NCI-H146 treated with DMSO at 0.1 percent for 48 hours (cell line): ENCODE results near the gene CFI.

Experiments
- DNase-seq: peaks from one replicate; lab custom pipeline; 2025; ENCODE audit not compliant: unreplicated experiment; lab: John Stamatoyannopoulos, UW

The CFI gene

DNA sequence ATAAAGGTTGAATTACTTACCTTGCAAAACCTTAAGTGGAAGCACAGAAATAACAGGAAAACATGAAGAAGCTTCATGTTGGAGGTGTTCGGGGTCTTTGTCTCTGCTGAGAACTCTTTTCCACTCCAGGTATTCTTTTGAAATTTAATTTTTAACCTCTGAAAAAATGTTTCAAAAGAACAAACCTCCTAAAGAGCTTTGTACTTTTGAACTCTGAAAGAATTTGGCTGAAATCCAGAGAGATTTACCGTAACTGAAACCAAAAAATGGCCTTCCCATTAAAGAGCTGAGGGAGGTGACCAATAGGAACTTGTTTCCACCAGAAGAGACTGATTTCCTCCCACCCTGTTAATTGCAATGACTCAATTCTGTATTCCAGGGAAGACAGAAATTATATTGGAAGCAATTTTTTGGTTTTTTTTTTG is at the start of gene CFI:
Gene CFI, minus strand, starts transcription at position 105 of the 425 bp plus-strand sequence. Its CDS starts 28 bp downstream, at position 77.
- no peak for DNase-seq

DNA sequence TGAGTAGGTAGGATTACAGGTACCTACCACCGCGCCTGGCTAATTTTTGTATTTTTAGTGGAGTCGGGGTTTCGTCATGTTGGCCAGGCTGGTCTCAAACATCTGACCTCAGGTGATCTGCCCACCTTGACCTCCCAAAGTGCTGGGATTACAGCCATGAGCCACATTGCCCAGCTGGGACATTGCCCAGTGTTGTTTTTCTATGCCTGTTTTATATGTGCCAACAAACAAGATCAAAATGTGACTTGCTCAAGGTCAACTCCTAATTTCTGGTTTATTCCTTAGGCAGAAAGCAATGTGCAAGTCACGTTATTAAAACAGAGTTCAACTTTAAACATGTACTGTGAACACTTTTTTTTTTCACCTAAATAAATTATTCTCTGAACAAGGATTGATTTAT is 48.8 kb upstream of the CFI start:
- no peak for DNase-seq

DNA sequence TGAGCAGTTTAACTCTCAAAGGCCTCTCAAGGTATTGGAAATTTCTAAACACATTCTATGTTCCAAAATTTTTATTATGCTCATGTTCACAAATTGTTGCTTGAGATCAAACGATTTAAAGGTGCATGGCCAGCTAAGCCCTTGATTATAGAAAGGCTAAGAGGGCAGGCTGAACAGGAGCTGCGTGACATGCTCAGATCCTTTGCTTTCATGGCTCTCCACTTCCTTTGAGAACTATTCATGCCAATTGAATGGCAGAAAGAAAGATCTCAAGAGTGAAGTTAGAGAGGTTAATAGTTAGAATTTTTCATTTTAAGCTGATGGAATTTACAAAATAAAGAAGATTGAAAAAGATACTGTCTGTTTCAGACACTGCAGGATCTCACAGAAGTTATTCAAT is 46.7 kb upstream of the CFI start:
- DNase-seq: no peak

DNA sequence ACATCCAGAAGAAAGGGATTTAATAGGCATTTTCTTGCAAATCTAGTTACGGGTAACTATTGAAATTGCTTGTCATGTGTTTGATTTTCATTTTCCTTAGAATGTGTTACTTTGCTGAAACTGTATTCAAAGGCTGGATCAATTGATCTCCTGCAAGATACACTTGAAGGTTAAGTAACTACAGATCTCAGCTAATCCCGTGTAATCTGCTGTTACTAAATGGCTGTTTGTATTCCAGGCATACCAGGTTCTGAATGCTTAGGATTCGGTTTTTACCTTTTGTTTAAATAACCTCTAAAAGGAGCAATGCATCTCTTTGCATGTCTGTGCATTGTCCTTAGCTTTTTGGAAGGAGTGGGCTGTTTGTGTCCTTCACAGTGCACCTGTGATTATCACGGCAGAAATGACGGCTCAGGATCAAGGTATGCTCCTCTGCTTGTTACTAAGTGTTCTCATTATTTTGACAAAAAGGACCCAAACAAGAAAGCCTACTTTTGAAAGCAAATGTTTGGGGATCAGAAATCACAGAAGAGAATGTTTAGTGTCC is 46.2 kb upstream of the CFI start, which contains the start of gene LRIT3:
Gene LRIT3, plus strand, starts transcription at position 212 of the 547 bp plus-strand sequence. Its CDS starts 95 bp downstream, at position 307.
- DNase-seq: no peak

DNA sequence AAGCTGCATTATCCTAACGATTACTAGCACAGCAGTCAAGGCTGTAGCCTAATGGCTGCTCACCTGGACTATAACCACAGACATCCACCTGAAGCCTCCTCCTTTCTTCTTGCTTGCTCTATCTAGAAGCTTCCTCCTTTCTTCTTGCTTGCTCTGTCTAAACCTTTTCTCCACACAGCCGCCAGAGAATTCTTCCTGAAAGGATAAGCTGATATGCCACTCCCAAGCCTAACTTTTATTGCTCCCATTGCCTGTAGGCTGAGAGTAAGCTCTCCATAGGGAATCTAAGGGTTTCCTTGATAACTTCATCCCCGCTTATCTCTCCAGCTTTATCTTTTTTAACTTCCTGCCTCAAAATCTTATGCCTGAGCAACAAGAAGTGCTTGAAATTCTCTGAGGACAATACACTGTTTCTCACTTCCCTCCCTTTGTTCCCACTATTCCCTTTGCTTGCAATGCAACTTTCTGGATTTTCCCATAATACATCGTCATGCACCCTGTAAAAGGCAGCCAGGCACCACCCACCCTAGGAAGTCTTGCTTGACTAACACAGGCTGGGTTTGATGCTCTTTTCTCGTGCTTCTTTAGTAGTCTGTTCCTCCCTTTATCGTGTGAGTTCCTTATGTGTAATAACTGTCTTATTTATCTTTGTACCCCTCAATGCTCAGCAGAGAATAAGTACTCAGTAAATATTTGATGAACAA is 44.7 kb upstream of the CFI start:
- DNase-seq: no peak

DNA sequence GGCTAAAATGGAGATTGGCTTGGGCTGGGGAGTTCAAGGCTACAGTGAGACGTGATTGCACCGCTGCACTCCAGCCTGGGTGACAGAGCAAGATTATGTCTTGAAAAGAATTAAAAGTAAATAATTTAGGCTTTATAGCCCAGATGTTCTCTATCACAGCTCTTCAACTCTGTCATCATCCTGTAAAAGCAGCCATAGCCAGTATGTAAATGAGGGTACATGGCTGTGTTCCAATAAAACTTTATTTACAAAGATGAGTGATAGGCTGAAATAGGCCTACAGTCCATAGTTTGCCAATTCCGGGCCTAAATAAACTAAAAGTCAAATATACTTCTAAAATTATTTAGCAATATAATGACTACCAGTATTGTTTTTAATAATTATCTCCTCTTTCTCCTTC is 35.2 kb upstream of the CFI start:
- no peak for DNase-seq

DNA sequence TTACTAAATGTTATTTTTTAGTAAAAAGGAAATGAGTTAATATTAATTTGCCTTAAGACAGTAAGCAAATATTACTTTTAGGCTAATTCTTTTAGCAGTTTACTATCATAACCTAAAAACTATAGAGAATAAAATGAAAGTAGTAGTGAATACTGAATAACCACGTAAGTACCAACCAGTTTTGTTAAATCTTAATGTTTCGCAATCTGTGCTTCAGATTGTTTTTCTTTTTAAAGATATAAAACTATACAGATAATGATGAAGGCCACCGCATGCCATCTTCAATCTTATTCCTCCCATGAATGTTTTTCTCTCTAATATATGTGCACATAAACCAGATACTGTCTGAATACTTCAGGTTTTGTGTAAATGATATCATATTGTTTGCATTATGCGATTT is 32.0 kb upstream of the CFI start:
- DNase-seq: no peak

DNA sequence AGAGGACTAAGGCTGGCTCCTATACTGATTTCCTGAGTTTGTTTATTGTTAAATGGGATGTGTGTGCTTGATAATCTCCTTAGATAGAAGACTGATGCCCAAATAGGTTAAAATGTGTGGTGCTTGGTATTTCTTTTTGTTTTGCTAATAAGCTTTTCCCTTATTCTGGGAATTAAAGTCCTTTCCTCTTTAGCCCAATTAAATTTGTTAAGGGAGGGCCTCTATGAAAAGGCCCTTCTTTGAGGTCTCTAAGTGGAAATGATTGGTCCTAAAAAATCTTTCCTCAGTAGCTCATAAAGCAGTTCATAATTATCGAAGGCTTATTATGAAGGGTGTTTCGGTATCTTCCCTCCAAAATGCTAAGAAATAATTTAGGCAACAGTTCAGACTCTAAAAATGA is 25.9 kb upstream of the CFI start, which contains the start of gene RRH:
Gene RRH, plus strand, starts transcription at position 301 of the 400 bp plus-strand sequence. Its CDS starts 56 bp downstream, at position 357.
- no peak for DNase-seq

DNA sequence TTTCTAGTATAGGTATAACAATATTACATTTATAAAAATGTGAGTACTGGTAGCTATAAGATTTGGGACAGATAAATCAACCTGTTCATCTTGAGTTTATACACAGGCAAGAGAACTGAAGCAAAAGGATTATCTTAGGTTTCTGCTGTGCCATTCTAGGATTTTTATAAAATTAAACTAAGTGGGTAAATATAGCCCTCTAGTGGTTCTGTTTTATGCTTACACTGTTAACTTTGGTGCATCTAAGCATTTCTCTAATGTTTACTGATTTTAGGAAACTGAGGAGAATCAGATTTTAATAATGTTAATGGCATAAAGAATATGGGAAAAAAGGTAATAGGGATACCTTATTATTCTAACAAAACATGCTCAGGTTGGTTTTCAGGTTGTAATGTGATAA is 24.9 kb upstream of the CFI start:
- DNase-seq: no peak

DNA sequence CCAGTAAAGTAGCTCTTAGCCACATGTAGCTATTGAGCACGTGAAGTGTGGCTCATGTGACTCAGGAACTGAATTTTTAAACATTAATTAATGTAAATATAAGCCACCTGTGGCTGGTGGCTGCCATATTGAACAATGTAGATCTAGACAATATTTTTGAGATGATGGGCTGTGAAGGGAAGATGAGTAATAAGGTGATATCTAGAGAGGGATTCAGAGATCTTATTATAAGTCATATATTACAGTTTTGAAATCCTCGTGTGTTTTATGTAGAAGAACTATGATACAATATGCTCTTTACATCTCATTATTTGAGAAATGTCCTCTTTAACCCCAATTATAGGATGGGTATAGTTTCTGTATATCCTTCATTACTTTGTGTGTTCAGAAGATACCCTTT is 19.4 kb upstream of the CFI start:
- no peak for DNase-seq

DNA sequence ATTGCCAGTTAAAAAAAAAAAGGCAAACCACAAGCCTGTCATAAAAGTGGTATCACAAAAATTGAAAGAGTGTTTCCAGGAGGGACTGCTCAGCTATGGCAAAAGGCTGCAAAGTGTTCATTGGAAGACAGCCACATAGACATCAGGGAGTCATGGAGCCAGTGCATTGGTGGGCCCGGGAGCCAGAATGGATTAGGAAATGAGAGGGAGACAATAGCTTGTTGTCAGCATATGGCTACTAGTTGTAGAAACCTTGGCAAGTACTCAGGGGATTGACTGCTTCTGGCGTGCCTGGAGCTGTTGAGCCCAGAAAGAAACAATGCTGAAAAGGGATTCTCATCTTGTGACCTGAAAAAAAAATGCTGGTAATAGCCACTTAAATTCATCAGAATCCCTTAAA is 18.8 kb upstream of the CFI start:
- DNase-seq: no peak

DNA sequence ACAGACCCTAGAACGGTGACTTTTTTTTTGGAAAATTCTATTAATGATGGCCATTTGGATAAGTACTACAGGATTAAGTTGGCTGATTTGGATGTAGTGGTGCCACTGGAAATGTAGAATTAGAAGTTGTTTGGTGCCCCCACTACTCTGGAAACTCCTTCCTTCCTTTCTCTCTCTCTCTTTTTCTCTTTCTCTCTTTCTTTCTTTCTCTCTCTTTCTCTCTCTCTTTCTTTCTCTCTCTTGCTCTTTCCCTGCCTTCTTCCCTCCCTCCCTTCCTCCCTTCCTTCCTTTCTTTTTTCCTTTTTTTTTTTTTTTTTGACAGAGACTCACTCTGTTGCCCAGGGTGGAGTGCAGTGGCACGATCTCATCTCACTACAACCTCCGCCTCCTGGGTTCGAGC is 16.5 kb upstream of the CFI start:
- no peak for DNase-seq

DNA sequence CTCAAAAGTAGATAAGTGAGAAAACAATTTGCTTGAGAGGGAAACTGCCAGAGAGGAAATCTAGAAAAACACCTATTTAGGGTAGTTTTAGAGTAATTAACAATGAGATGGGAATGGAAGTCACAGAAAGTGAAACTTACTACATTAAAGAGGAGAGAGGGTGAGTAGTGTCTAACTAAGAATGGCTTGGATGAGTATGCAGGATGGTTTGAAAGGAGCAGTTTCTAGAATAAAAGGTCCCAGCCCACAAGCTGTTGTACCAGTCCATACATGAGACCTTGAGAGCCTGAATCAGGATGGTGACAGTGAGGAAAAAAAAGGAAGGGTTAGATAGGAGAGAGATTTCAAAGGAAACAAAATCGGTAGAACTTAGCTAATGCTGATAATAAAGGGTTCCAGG is 15.1 kb upstream of the CFI start:
- DNase-seq: no peak

DNA sequence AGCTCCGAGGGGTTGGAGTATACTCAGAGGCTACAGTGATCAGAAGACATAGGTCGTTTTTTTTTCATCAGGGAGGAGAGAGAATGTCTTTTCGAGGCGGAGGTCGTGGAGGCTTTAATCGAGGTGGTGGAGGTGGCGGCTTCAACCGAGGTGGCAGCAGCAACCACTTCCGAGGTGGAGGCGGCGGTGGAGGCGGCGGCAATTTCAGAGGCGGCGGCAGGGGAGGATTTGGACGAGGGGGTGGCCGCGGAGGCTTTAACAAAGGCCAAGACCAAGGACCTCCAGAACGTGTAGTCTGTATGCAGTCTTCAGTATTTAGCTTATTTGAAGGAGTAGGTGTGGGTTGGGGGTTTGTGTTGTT is 14.3 kb upstream of the CFI start:
- no peak for DNase-seq

DNA sequence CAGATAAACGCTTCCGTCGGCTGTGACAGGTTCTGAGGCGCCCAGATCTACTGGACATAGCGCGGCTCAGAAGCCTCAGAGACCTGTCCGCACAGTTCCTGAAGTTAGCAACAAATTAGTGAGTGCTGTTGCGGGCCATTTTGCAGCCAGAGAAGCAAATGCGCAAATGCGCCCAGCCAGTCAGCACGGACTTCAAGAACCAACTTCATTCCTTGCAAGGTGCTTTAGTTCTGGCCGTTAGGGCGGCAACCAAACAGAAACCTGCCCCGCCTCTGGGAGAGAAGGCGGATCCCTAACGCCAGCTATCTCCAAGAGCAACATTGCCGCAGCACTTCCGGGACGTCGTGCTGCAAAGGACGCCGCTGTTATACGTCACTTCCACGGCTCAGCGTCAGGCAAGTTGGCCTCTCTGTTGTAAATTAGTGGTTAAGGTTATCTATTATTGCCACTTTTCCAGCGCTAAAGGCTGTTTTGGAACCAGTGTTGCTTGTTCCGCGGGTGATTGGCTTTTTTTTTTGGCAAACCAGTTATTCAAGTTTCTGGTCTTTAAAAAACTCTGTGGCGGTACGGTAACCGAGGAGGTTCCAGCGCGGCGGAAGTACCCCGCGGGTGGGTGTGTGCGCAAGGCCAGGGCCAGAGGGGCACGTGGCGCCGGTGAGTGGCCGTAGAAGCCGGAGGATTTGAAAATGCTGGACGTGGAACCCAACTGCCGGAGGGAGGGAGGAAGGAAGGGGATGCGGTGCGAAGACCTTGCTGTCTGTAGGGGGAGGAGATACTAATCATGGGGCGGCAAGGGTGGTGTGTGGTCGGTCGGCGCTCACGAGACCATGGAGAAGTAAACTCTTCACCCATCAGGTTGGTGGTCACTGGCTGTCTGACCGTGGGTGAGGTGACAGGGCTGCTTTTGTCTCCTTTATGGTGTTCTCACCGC is 13.6 kb upstream of the CFI start, which contains the start of gene GAR1:
Gene GAR1, plus strand, starts transcription at position 612 of the 931 bp plus-strand sequence. CDS start 403 bp downstream, outside the sequence.
- peak; percentile 59 for DNase-seq

DNA sequence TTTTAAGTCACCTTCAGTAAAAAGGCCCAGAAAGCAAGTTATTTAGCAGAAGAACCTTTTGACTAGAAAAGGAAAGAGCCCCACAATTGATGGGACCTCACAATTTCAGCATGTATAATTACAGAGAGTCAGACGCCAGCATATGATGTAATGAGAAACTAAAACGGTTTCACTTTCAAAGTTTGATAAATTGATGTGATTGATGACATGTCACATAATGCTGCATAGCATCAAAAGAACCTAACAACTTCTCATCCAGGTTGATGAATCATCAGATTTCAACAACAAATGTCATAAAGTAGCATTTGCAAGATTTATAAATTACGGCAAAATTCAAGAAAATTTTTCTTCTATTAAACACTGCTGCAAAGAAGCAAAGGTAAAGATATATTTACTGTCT is 9.9 kb upstream of the CFI start:
- DNase-seq: no peak

DNA sequence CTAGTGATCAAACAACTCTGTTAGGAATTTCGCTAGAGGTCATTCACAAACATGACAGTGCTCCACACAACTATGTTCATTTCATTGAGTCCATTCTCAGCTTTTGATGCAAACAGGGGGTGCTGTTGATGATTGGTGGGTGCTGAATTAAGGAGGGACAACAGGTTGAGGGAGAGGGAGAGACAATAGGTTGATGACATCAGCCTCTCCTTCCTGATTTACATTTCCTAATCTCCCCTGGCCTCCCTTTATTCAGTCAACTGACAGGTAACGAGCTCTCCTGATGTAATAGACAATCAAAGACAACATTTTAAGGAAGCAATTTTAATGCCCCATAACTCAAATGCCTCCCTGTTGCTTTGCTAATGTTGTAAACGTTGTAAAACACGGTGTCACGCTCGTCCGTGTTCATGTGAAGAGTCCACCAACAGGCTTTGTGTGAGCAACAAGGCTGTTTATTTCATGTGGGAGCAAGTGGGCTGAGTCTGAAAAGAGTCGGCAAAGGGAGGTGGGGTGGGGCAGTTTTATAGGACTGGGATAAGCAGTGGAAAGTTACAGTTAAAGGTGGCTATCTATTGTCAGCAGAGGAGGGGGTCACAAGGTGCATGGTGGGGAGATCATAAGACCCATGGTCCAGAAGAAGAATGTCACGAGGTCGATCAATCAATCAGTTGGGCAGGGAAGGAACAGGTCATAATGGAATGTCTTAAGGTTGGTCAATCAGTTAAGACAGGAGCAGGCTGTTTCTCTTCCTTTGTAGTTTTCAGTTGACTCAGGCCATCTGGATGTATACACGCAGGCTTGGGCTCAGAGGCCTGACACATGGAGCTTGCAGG is 9.0 kb upstream of the CFI start:
- no peak for DNase-seq

DNA sequence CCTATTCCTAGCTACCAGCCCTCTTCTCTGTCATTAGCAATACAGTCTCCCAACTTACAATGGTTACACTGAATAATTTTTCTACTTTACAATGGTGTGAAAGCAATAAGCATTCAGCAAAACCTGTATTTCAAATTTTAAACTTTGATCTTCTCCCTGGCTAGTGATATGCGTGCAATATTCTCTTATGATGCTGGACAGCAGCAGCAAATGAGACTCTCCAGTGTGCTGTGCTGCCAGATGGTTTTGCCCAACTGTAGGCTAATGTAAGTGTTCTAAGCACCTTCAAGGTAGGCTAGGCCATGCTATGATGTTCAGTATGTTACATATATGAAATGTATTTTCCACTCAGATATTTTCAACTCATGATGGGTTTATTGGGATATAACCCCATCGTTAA is 7.9 kb upstream of the CFI start:
- no peak for DNase-seq

DNA sequence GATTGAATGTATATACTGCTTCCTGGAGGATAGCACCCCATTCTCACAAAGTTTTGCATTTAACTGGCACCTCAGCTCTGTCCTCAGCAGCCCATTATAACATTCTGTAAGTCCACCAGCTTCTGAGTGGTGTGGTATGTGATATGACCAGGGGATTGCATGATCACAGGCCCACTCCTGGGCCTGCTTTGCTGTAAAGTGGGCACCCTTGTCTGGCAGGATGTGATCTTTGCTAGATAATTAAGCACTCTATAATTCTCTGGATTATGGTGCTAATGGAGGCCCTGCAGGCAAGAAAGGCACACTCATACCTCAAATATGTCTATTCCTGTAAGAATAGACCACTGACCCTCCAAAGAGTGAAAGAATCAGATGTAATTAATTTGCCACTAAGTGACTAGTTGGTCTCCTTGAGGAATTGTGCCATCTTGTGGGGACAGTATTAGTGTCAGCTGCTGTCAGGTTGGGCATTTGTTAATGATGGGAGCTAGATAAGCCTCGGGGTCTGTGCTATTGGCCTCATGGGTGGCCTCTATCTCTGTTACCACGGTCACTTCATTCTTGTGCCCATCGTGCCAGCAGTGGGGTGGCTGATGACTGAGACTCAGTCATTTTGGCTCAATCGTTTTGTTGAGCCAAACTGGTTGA is 2.2 kb upstream of the CFI start:
- DNase-seq: no peak

DNA sequence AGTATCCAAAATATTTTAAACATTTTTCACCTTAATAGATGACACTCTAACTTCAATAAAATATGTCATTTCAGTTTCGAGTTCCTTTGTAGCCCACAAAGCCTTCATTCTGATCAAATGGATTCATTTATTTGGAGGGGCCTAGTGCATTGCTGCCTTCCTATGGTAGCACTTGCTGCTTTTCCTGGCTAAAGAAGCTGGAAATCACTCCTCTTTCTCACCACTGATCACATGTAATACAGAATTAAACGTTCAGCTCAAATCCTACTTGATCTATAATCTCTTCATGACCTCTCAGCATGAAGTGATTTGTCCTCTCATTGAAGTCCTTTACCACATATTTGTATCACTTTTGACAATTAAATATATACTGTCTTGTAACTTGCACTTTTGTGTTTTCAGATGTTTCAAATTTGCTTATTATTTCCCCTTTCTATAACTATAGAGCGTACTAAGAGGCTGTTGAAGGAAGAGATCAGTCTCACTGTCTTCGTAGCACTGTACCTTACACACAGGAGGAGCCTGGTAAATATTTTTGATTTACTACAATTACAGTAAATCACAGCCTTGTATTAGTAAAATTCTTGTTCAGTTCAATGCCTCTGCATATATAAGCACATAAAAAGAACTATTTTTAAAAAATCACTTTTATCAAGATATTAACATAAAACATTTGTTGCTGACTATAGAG is 555 bp downstream of the CFI start:
- DNase-seq: no peak
